Erythroblast (primary cell): ENCODE measurements around the gene VGLL2.

ENCODE experiments used
- GATA1 ChIP-seq: IDR thresholded peaks from 2 replicates; pipeline ENCODE4 v1.6.1; 2011; ENCODE audit warnings: low read depth, mild to moderate bottlenecking, control low read depth, low read length, moderate library complexity
- POLR2A ChIP-seq: IDR thresholded peaks from 2 replicates; pipeline ENCODE4 v1.6.1; 2011; ENCODE audit warnings: mild to moderate bottlenecking, low read length

DNA sequence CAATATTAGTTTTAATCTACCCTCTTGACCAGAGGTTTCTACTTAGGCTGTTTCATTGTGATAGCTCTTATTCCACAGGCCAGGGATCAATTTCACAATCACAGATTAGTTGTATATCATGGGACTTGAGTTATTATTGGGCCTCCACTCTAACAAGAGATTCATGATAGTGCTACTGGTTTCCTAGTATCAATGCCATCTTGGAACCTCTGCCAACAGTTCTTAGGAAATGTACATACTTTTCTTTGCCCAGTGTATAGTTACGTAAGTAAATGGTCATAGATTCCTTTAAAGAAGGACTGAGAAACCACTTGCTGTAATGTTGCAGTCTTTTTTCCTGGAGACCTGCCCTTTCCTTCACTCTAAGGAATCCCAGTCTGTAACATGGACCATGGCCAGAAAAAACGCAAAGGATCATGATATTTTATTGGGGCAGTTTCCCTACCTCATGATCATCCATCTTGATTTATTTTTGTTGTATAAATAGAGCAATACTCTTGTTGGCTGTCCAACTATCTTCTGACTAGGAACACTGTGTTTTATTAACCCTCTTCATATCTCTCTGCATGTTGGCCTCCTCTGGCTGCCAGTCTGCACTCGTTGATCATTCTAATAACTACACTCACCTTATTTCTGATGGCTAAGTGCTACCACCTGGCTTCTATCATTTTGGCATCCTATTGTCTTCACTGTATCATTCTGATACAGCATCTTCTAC lies 38.0 kb upstream of the VGLL2 start:
- TF ChIP-seq POLR2A (no peak), GATA1 (no peak)
